ENCODE results near the gene ZNF438. TPM values are rescaled to one million over a fixed set of nuclear protein-coding genes. Genes with fewer than 3 reads are reported as not detected.
A peak's percentile ranks its signal among the peaks of the same experiment; 100 is the strongest.

The ZNF438 gene
- total and polyA plus RNA-seq, 2 of the 4 experiments (the other 2 are of a cell fraction), result 1.8 to 2.9 TPM

DNA sequence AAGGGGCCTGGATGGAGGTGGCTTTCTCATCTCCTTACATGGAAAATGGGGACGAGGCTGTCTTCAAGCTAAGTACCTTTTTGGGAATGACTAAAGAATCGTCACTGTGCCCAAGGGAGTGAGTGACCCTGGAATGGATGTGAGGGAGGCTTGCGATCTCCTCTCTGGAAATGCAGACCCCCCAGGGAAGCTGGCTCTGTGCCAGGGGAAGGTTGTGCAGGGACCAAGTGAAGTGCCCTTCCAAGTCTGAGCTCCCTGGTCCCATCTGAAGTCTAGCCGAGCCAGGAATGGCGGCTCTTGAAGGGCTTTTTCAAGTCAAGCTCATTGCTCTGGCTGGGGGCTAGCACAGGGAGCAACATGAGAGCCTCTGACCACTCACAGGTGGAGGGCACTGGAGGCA lies 221.2 kb downstream of the ZNF438 start:
- Histone ChIP-seq H2BK15ac (ENCODE audit: low read depth, low read length) (no peak overlapping the region), H3K23ac (ENCODE audit: low read depth, low read length) (no peak overlapping the region), H3K9ac (ENCODE audit: low read depth, low read length) (no peak overlapping the region), H3K9me3 (ENCODE audit: control insufficient read depth, insufficient read depth, low read length) (no peaks in the 10 kb centered on the region), H3K4me3 (ENCODE audit: insufficient read depth, low read depth, low read length) (no peak overlapping the region), H2BK5ac (ENCODE audit: low read depth, low read length, poor library complexity, severe bottlenecking) (no peak overlapping the region), H3K56ac (ENCODE audit: extremely low read depth, insufficient read depth, low read length) (no peak overlapping the region), H3K14ac (replicated peaks; ENCODE audit: low read depth, low read length) (no peak overlapping the region), H3K4me2 (ENCODE audit: low read depth, low read length) (no peak overlapping the region), H2BK120ac (ENCODE audit: low read depth, low read length) (no peak overlapping the region), H4K8ac (ENCODE audit: low read depth in 2 of 2, low read length in 2 of 2) (no peak overlapping the region), H3K4ac (ENCODE audit: low read depth, low read length) (no peak overlapping the region), H4K20me1 (ENCODE audit: insufficient read depth, low read length) (0 out of 2 replicates have a peak, but pooled peaks cover 4% of the 10 kb centered on the region), H2BK20ac (ENCODE audit: low read depth, low read length) (0 out of 2 replicates have a peak overlapping the region, but pooled peaks have one; percentile 24), H3K9me1 (ENCODE audit: insufficient read depth, low read length) (peaks cover 18% of the 10 kb centered on the region), H2AFZ (replicated peaks; ENCODE audit: low read length, poor library complexity) (no peak overlapping the region), H2AK9ac (replicated peaks; ENCODE audit: low read depth, low read length, poor library complexity) (no peak overlapping the region), H4K91ac (ENCODE audit: insufficient read depth, low read depth, low read length) (no peak overlapping the region), H3K4me1 (ENCODE audit: control insufficient read depth, insufficient read depth, low read length) (peaks cover 22% of the 10 kb centered on the region), H3K18ac (ENCODE audit: low read depth, low read length) (no peak overlapping the region), H2AK5ac (ENCODE audit: low read depth, low read length) (peak overlapping the region; percentile 40; the same call in 1 of the 2 replicates), H3K36me3 (ENCODE audit: control insufficient read depth, insufficient read depth, low read length) (no peaks in the 10 kb centered on the region), H3K27me3 (ENCODE audit: control insufficient read depth, insufficient read depth, low read length) (no peaks in the 10 kb centered on the region), H3K27ac (ENCODE audit: insufficient read depth, low read length) (no peak overlapping the region), H4K5ac (ENCODE audit: low read depth, low read length) (no peak overlapping the region), H3K79me1 (ENCODE audit: low read depth in 1 of 2, low read length in 2 of 2) (no peaks in the 10 kb centered on the region)
- TF ChIP-seq MAFK (IDR thresholded peaks at IDR 0.05; ENCODE audit: low read depth, low read length), result no peak
- no peak for TF ChIP-seq FOS (IDR thresholded peaks at IDR 0.05; ENCODE audit: low read depth, low read length)
- no peak for TF ChIP-seq MXI1 (IDR thresholded peaks at IDR 0.05; ENCODE audit: borderline replicate concordance, low read depth, low read length)
- no peak for TF ChIP-seq RAD21 (IDR thresholded peaks at IDR 0.05; ENCODE audit: low read length)
- no peak for TF ChIP-seq BHLHE40 (IDR thresholded peaks at IDR 0.05; ENCODE audit: low read depth, low read length)
- TF ChIP-seq SMC3 (IDR thresholded peaks at IDR 0.05; ENCODE audit: low read depth, low read length), result no peak
- TF ChIP-seq CEBPB (IDR thresholded peaks at IDR 0.05; ENCODE audit: low read depth, low read length), result no peak
- no peak for TF ChIP-seq RFX5 (IDR thresholded peaks at IDR 0.05; ENCODE audit: low read depth, low read length)
- TF ChIP-seq POLR2A (IDR thresholded peaks at IDR 0.05; ENCODE audit: low read depth, low read length), result no peak
- no peak for TF ChIP-seq CHD1 (IDR thresholded peaks at IDR 0.05; ENCODE audit: low read depth, low read length)
- no peak for TF ChIP-seq NFE2L2 (IDR thresholded peaks at IDR 0.05; ENCODE audit: low read depth, low read length)
- no peak for TF ChIP-seq RCOR1 (IDR thresholded peaks at IDR 0.05; ENCODE audit: insufficient replicate concordance, low read length)
- TF ChIP-seq, protein P1, sequence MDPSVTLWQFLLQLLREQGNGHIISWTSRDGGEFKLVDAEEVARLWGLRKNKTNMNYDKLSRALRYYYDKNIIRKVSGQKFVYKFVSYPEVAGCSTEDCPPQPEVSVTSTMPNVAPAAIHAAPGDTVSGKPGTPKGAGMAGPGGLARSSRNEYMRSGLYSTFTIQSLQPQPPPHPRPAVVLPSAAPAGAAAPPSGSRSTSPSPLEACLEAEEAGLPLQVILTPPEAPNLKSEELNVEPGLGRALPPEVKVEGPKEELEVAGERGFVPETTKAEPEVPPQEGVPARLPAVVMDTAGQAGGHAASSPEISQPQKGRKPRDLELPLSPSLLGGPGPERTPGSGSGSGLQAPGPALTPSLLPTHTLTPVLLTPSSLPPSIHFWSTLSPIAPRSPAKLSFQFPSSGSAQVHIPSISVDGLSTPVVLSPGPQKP (IDR thresholded peaks at IDR 0.05; ENCODE audit: borderline replicate concordance, low read depth, low read length), result no peak
- no peak for TF ChIP-seq MAZ (IDR thresholded peaks at IDR 0.05; ENCODE audit: borderline replicate concordance, low read depth, low read length)
- TF ChIP-seq, protein P2, sequence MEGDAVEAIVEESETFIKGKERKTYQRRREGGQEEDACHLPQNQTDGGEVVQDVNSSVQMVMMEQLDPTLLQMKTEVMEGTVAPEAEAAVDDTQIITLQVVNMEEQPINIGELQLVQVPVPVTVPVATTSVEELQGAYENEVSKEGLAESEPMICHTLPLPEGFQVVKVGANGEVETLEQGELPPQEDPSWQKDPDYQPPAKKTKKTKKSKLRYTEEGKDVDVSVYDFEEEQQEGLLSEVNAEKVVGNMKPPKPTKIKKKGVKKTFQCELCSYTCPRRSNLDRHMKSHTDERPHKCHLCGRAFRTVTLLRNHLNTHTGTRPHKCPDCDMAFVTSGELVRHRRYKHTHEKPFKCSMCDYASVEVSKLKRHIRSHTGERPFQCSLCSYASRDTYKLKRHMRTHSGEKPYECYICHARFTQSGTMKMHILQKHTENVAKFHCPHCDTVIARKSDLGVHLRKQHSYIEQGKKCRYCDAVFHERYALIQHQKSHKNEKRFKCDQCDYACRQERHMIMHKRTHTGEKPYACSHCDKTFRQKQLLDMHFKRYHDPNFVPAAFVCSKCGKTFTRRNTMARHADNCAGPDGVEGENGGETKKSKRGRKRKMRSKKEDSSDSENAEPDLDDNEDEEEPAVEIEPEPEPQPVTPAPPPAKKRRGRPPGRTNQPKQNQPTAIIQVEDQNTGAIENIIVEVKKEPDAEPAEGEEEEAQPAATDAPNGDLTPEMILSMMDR (conservative IDR thresholded peaks at IDR 0.05; ENCODE audit: low read depth, low read length), result no peak
- TF ChIP-seq, protein P3, sequence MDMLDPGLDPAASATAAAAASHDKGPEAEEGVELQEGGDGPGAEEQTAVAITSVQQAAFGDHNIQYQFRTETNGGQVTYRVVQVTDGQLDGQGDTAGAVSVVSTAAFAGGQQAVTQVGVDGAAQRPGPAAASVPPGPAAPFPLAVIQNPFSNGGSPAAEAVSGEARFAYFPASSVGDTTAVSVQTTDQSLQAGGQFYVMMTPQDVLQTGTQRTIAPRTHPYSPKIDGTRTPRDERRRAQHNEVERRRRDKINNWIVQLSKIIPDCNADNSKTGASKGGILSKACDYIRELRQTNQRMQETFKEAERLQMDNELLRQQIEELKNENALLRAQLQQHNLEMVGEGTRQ (IDR thresholded peaks at IDR 0.05; ENCODE audit: low read depth, low read length), result no peak
- ChIA-PET POLR2A (ENCODE audit: unreplicated experiment) (no interaction called here), CTCF (no interaction called here)
- WGBS, 2 experiments (ENCODE audit: extremely low coverage in 2 of 2, insufficient read length in 1 of 2), result 96% methylated on average over 5 of the region's 5 CpGs; no CpG with 5 or more reads in 1 of the 2 experiments
- intact Hi-C loops (cut with micrococcal nuclease) (no loop called here), in situ Hi-C loops (cut with MboI; ENCODE audit: low sequenced_read_pairs) (no loop called here), dilution Hi-C loops (cut with HindIII; ENCODE audit: low sequenced_read_pairs, unreplicated experiment) (no loop called here)
- DNase-seq (no peak), ATAC-seq (ENCODE audit: low read depth) (no peak)
- BruUV-seq (replicated peaks), result no TSS peak
